Sigmoid colon (tissue), 7 donors: ENCODE results near the gene EGF. TPM values are rescaled to one million over a fixed set of nuclear protein-coding genes. Genes with fewer than 3 reads are reported as not detected.
"Not testable (repeated sequence)": the region's sequence is repeated elsewhere in the genome, so short reads cannot be mapped to it uniquely, and the experiment has no call there.

Experiments
- DNase-seq: peaks from one replicate; pipeline ENCODE4 v3.0.0-alpha.2; 2019
- H3K27ac ChIP-seq, 4 donors: fragments of 200-600 bp; sonication (generic); one replicate each; pipeline ENCODE4 v1.5.1; 2016 to 2019; ENCODE audit warnings: mild to moderate bottlenecking in 1 of 4
- H3K27me3 ChIP-seq, 3 donors: fragments of 200-600 bp; sonication (generic); one replicate each; pipeline ENCODE4 v1.5.1; 2019; ENCODE audit warnings: mild to moderate bottlenecking in 1 of 3
- H3K36me3 ChIP-seq, 4 donors: fragments of 200-600 bp; sonication (generic); one replicate each; pipeline ENCODE4 v1.5.1; 2016 to 2019
- H3K4me1 ChIP-seq, 4 donors: fragments of 200-600 bp; sonication (generic); one replicate each; pipeline ENCODE4 v1.5.1; 2017 to 2019
- H3K4me3 ChIP-seq, 4 donors: fragments of 200-600 bp; sonication (generic); one replicate each; pipeline ENCODE4 v1.5.1; 2017 to 2019; ENCODE audit warnings: mild to moderate bottlenecking in 2 of 4, moderate library complexity in 1 of 4
- H3K9me3 ChIP-seq, 4 donors: fragments of 200-600 bp in 3 of 4; sonication (generic) in 3 of 4; one replicate each; pipeline versions ENCODE4 v1.5.1 to v1.6.1; 2013 to 2019
- CTCF ChIP-seq, 4 experiments: fragments of 450-650 bp in 3 of 4; fragments of 200-600 bp in 1 of 4; IDR thresholded peaks; one replicate each; pipeline ENCODE4 v1.5.1; 2016 to 2019; ENCODE audit warnings: antibody characterized with exemption in 4 of 4, mild to moderate bottlenecking in 3 of 4, moderate library complexity in 2 of 4
- EP300 ChIP-seq, 4 donors: sonication (generic); formaldehyde crosslinking; IDR thresholded peaks; one replicate each; pipeline ENCODE4 v1.6.1; 2017; ENCODE audit warnings: antibody characterized with exemption in 4 of 4
- POLR2A ChIP-seq, 2 donors: fragments of 450-650 bp; IDR thresholded peaks; one replicate each; pipeline ENCODE4 v1.6.1; 2016; ENCODE audit warnings: antibody characterized with exemption in 2 of 2, mild to moderate bottlenecking in 2 of 2, moderate library complexity in 2 of 2
- POLR2AphosphoS5 ChIP-seq, 4 donors: sonication (generic); formaldehyde crosslinking; IDR thresholded peaks; one replicate each; pipeline ENCODE4 v1.6.1; 2017; ENCODE audit warnings: antibody characterized with exemption in 4 of 4
- WGBS, 2 donors: extraction: QIAGEN DNeasy Blood & Tissue Kit; methylation state at CpG; one replicate each; pipeline ENCODE4 v1.1.7; 2013; 5-methylcytosine and 5-hydroxymethylcytosine counted together
- intact Hi-C: fragments of 100-400 bp; cut with DNase I; formaldehyde crosslinking; loops from one replicate; pipeline ENCODE4 v1.15.1; 2023
- polyA plus RNA-seq, 3 donors: library from polyadenylated mRNA; stranded (reverse); fragments of 200-250 nt; gene quantifications; one replicate each; pipeline ENCODE4 v1.2.3, GENCODE V29; 2013
- total RNA-seq, 4 donors: library from RNA; depleted of rRNA; stranded (reverse); fragments of >200 nt; gene quantifications; one replicate each; pipeline ENCODE4 v1.1.0, GENCODE V29; 2016
- donor health status: healthy with polysubstance abuse.
- donor health status: Bipolar disorder and iron deficiency.
- donor health status: healthy.

Gene EGF
- total and polyA plus RNA-seq, 7 donors: 0.46 to 1.3 (median 0.70) TPM; not detected in 1

GRCh38 chr4:109931318-109931717, 18.6 kb downstream of the EGF start:
- H3K9me3 ChIP-seq: no peaks in the 10 kb centered on the region
- 86 to 91% methylated on average over 4 of the region's 4 CpGs for WGBS, 2 donors
- H3K27me3 ChIP-seq: no peaks in the 10 kb centered on the region
- H3K27ac ChIP-seq: no peak overlapping the region
- DNase-seq: no peak
- TF ChIP-seq CTCF (IDR thresholded peaks at IDR 0.05): no peak
- TF ChIP-seq POLR2AphosphoS5 (IDR thresholded peaks at IDR 0.05): no peak
- no peak for TF ChIP-seq POLR2A (IDR thresholded peaks at IDR 0.05)
- TF ChIP-seq EP300 (IDR thresholded peaks at IDR 0.05): no peak
- no peak overlapping the region for H3K4me3 ChIP-seq
- H3K36me3 ChIP-seq: no peaks in the 10 kb centered on the region
- no peaks in the 10 kb centered on the region for H3K4me1 ChIP-seq
- intact Hi-C loops: no loop called here

- intact Hi-C loops, H3K27ac ChIP-seq, DNase-seq, H3K4me1 ChIP-seq, H3K27me3 ChIP-seq, H3K4me3 ChIP-seq, H3K9me3 ChIP-seq, H3K36me3 ChIP-seq: not testable (repeated sequence)
- 93 to 96% methylated on average over 3 of the region's 3 CpGs for WGBS, 2 donors
Observed at GRCh38 chr4:109937352-109937751, 24.7 kb downstream of the EGF start.

- no peak overlapping the region for H3K27ac ChIP-seq
- H3K4me3 ChIP-seq: no peak overlapping the region
- WGBS, 2 donors: 83 to 91% methylated on average over 7 of the region's 7 CpGs
- no peaks in the 10 kb centered on the region for H3K36me3 ChIP-seq
- TF ChIP-seq POLR2AphosphoS5 (IDR thresholded peaks at IDR 0.05) (no peak), EP300 (IDR thresholded peaks at IDR 0.05) (no peak), POLR2A (IDR thresholded peaks at IDR 0.05) (no peak), CTCF (IDR thresholded peaks at IDR 0.05) (no peak)
- H3K9me3 ChIP-seq: no peaks in the 10 kb centered on the region
- H3K4me1 ChIP-seq: no peaks in the 10 kb centered on the region
- H3K27me3 ChIP-seq: no peaks in the 10 kb centered on the region
- DNase-seq: no peak
- intact Hi-C loops: no loop called here
Observed at GRCh38 chr4:109939190-109939589, 26.5 kb downstream of the EGF start.

GRCh38 chr4:109942292-109942926, 29.7 kb downstream of the EGF start:
- no peaks in the 10 kb centered on the region for H3K36me3 ChIP-seq
- no peak for DNase-seq
- H3K4me1 ChIP-seq: no peaks in the 10 kb centered on the region
- H3K4me3 ChIP-seq: no peak overlapping the region
- intact Hi-C loops: no loop called here
- H3K27me3 ChIP-seq: no peaks in the 10 kb centered on the region
- 79% methylated on average over 4 of the region's 4 CpGs for WGBS, 2 donors
- TF ChIP-seq CTCF (IDR thresholded peaks at IDR 0.05) (no peak), EP300 (IDR thresholded peaks at IDR 0.05) (no peak), POLR2A (IDR thresholded peaks at IDR 0.05) (no peak), POLR2AphosphoS5 (IDR thresholded peaks at IDR 0.05) (no peak)
- no peak overlapping the region for H3K27ac ChIP-seq
- no peaks in the 10 kb centered on the region for H3K9me3 ChIP-seq

- no peak overlapping the region for H3K4me3 ChIP-seq
Observed at GRCh38 chr4:109943745-109944144, 31.1 kb downstream of the EGF start.

More at GRCh38 chr4:109943745-109944144, 31.1 kb downstream of the EGF start:
- Histone ChIP-seq H3K27me3 (no peaks in the 10 kb centered on the region), H3K36me3 (no peaks in the 10 kb centered on the region), H3K27ac (no peak overlapping the region), H3K4me1 (no peaks in the 10 kb centered on the region), H3K9me3 (no peaks in the 10 kb centered on the region)
- no peak for DNase-seq
- intact Hi-C loops: no loop called here
- 81 to 87% methylated on average over 2 of the region's 2 CpGs for WGBS, 2 donors
- no peak for TF ChIP-seq POLR2AphosphoS5 (IDR thresholded peaks at IDR 0.05)
- no peak for TF ChIP-seq CTCF (IDR thresholded peaks at IDR 0.05)
- TF ChIP-seq EP300 (IDR thresholded peaks at IDR 0.05): no peak
